H1 (cell line): Measurements from ENCODE around the gene UCMA. TPM values are rescaled to one million over a fixed set of nuclear protein-coding genes. Genes with fewer than 3 reads are reported as not detected.

Experiments
- CTCF ChIA-PET: fragments of 300-600 bp; sonication (Branson Sonifier 250); formaldehyde crosslinking; loops from one replicate; lab custom pipeline; 2021; ENCODE audit not compliant: partially characterized antibody; lab: Charles Lee
- POLR2A ChIA-PET: fragments of 300-600 bp; sonication (Branson Sonifier 250); formaldehyde crosslinking; loops from one replicate; lab custom pipeline; 2021; ENCODE audit warnings: inconsistent platforms; ENCODE audit not compliant: partially characterized antibody; lab: Charles Lee
- DNase-seq, 2 experiments: peaks; one replicate each; pipeline versions ENCODE4 v3.0.0 to v3.0.0-alpha.2; 2010 to 2022; ENCODE audit warnings: low spot score in 2 of 2, low read depth in 1 of 2, mixed read lengths in 1 of 2
- FAIRE-seq: peaks from 2 replicates; lab custom pipeline; 2011; peaks lifted over from hg19 to GRCh38; lab: Jason Lieb, UNC
- H2AFZ ChIP-seq: 2 replicates; pipeline ENCODE4 v1.8.1; 2012; ENCODE audit warnings: low read length, inconsistent platforms
- H2AK5ac ChIP-seq: 2 replicates; pipeline ENCODE4 v1.6.1; 2013; ENCODE audit warnings: low read depth, low read length
- H2BK120ac ChIP-seq: replicated peaks from 2 replicates; pipeline ENCODE3; 2013; ENCODE audit warnings: low read depth, low read length, inconsistent platforms
- H2BK12ac ChIP-seq: 2 replicates; pipeline ENCODE4 v1.6.1; 2013; ENCODE audit warnings: low read depth, low read length
- H2BK15ac ChIP-seq: 2 replicates; pipeline ENCODE4 v1.6.1; 2013; ENCODE audit warnings: low read length
- H2BK20ac ChIP-seq: 2 replicates; pipeline ENCODE4 v1.6.1; 2013; ENCODE audit warnings: low read length
- H2BK5ac ChIP-seq: 2 replicates; pipeline ENCODE4 v1.6.1; 2013; ENCODE audit warnings: low read depth, low read length
- H3K14ac ChIP-seq: 2 replicates; pipeline ENCODE4 v1.6.1; 2013; ENCODE audit warnings: inconsistent platforms; ENCODE audit not compliant: insufficient read length
- H3K18ac ChIP-seq: 2 replicates; pipeline ENCODE4 v1.6.1; 2013; ENCODE audit warnings: low read length; ENCODE audit errors: extremely low read depth
- H3K23ac ChIP-seq: 2 replicates; pipeline ENCODE4 v1.6.1; 2013; ENCODE audit warnings: inconsistent platforms; ENCODE audit not compliant: insufficient read length
- H3K23me2 ChIP-seq: 2 replicates; pipeline ENCODE4 v1.6.1; 2013; ENCODE audit warnings: low read depth, low read length
- H3K27ac ChIP-seq: 2 replicates; pipeline ENCODE4 v1.6.1; 2011; ENCODE audit warnings: low read depth, low read length, inconsistent platforms
- H3K27me3 ChIP-seq, 4 experiments: replicated peaks in 1 of 4; 1 replicate in 1 of 4; 2 replicates in 3 of 4; pipeline versions ENCODE4 v1.6.1 to v1.8.1; 2011 to 2013; ENCODE audit warnings: low read length in 3 of 4, mild to moderate bottlenecking in 3 of 4, inconsistent platforms in 2 of 4, mixed read lengths in 2 of 4, moderate library complexity in 1 of 4; ENCODE audit not compliant: control insufficient read depth in 3 of 4, insufficient read depth in 3 of 4; ENCODE audit errors: extremely low read depth in 1 of 4
- H3K36me3 ChIP-seq, 4 experiments: 2 replicates each; pipeline versions ENCODE4 v1.6.1 to v1.8.1; 2011 to 2013; ENCODE audit warnings: mild to moderate bottlenecking in 4 of 4, low read length in 3 of 4, moderate library complexity in 2 of 4, control low read depth in 1 of 4, inconsistent platforms in 1 of 4; ENCODE audit not compliant: insufficient read depth in 4 of 4, control insufficient read depth in 2 of 4
- H3K4ac ChIP-seq: replicated peaks from 2 replicates; pipeline ENCODE3; 2013; ENCODE audit warnings: low read length, low read depth, mixed read lengths, inconsistent platforms; ENCODE audit not compliant: insufficient read length
- H3K4me1 ChIP-seq, 4 experiments: replicated peaks in 1 of 4; 1 replicate in 1 of 4; 2 replicates in 3 of 4; pipeline versions ENCODE4 v1.6.1 to v1.8.1; 2011 to 2013; ENCODE audit warnings: low read length in 3 of 4, inconsistent platforms in 2 of 4, mixed read lengths in 1 of 4; ENCODE audit not compliant: insufficient read depth in 4 of 4, control insufficient read depth in 3 of 4
- H3K4me2 ChIP-seq, 2 experiments: 2 replicates each; pipeline versions ENCODE4 v1.6.1 to v1.8.1; 2011 to 2013; ENCODE audit warnings: low read depth in 2 of 2, low read length in 2 of 2, control low read depth in 1 of 2, inconsistent platforms in 1 of 2, mild to moderate bottlenecking in 1 of 2; ENCODE audit not compliant: insufficient read depth in 1 of 2
- H3K4me3 ChIP-seq, 4 experiments: fragments of 200-600, 300-600 bp in 1 of 4; sonication (generic), shearing (Covaris generic), sonication (Bioruptor Twin) in 1 of 4; 2 replicates each; pipeline versions ENCODE4 v1.5.1 to v1.8.1; 2011 to 2016; ENCODE audit warnings: low read length in 4 of 4, low read depth in 3 of 4, control low read depth in 2 of 4, inconsistent platforms in 2 of 4, mild to moderate bottlenecking in 2 of 4, mixed read lengths in 1 of 4, moderate library complexity in 1 of 4; ENCODE audit not compliant: insufficient read depth in 2 of 4; ENCODE audit errors: extremely low read depth in 1 of 4
- H3K56ac ChIP-seq: replicated peaks from 2 replicates; pipeline ENCODE3; 2013; ENCODE audit warnings: low read depth, mild to moderate bottlenecking, mixed read lengths, low read length, inconsistent platforms; ENCODE audit not compliant: insufficient read length
- H3K79me1 ChIP-seq: 2 replicates; pipeline ENCODE4 v1.6.1; 2013; ENCODE audit warnings: low read depth, low read length, control low read depth
- H3K79me2 ChIP-seq, 2 experiments: 2 replicates each; pipeline versions ENCODE4 v1.6.1 to v1.8.1; 2012 to 2013; ENCODE audit warnings: low read length in 2 of 2, mild to moderate bottlenecking in 2 of 2, inconsistent platforms in 1 of 2; ENCODE audit not compliant: insufficient read depth in 2 of 2, control insufficient read depth in 1 of 2
- H3K9ac ChIP-seq, 4 experiments: replicated peaks in 1 of 4; 1 replicate in 1 of 4; 2 replicates in 3 of 4; pipeline versions ENCODE4 v1.6.1 to v1.8.1; 2011 to 2013; ENCODE audit warnings: low read depth in 3 of 4, low read length in 3 of 4, control low read depth in 2 of 4, mild to moderate bottlenecking in 2 of 4, moderate library complexity in 2 of 4, inconsistent platforms in 1 of 4; ENCODE audit errors: extremely low read depth in 1 of 4
- H3K9me3 ChIP-seq, 2 experiments: 2 replicates each; pipeline versions ENCODE4 v1.6.1 to v1.8.1; 2012 to 2013; ENCODE audit warnings: mild to moderate bottlenecking in 2 of 2, moderate library complexity in 2 of 2, control low read depth in 1 of 2, inconsistent platforms in 1 of 2, low read depth in 1 of 2, low read length in 1 of 2, mixed read lengths in 1 of 2; ENCODE audit not compliant: insufficient read depth in 2 of 2
- H4K20me1 ChIP-seq, 2 experiments: replicated peaks in 1 of 2; 2 replicates each; pipeline versions ENCODE3 to v1.8.1; 2011 to 2013; ENCODE audit warnings: inconsistent platforms in 2 of 2, low read length in 2 of 2, mild to moderate bottlenecking in 1 of 2; ENCODE audit not compliant: insufficient read depth in 2 of 2, control insufficient read depth in 1 of 2
- H4K5ac ChIP-seq: 2 replicates; pipeline ENCODE4 v1.6.1; 2013; ENCODE audit warnings: low read length, low read depth, mixed read lengths, inconsistent platforms; ENCODE audit not compliant: insufficient read length
- H4K8ac ChIP-seq: 2 replicates; pipeline ENCODE4 v1.8.0; 2013; ENCODE audit warnings: mild to moderate bottlenecking, moderate library complexity, low read length, inconsistent platforms; ENCODE audit not compliant: insufficient read depth; ENCODE audit errors: extremely low read depth
- H4K91ac ChIP-seq: replicated peaks from 2 replicates; pipeline ENCODE3; 2013; ENCODE audit warnings: low read length, mixed read lengths, inconsistent platforms; ENCODE audit not compliant: insufficient read length
- ATF3 ChIP-seq: IDR thresholded peaks from 2 replicates; pipeline ENCODE4 v1.6.1; 2011; ENCODE audit warnings: low read depth, mild to moderate bottlenecking, low read length; ENCODE audit not compliant: insufficient read depth
- BCL11A ChIP-seq, 2 experiments: IDR thresholded peaks; one replicate each; pipeline ENCODE4 v1.6.1; 2011; ENCODE audit warnings: low read depth in 2 of 2, low read length in 2 of 2, mild to moderate bottlenecking in 2 of 2
- HDAC2 ChIP-seq, 2 experiments: fragments of 300-600 bp in 1 of 2; sonication (generic) in 1 of 2; IDR thresholded peaks; 2 replicates each; pipeline ENCODE4 v1.6.1; 2011 to 2012; ENCODE audit warnings: low read depth in 2 of 2, low read length in 2 of 2, mild to moderate bottlenecking in 2 of 2, moderate library complexity in 2 of 2, borderline replicate concordance in 1 of 2, inconsistent platforms in 1 of 2
- KDM5A ChIP-seq: fragments of 200-600 bp; IDR thresholded peaks from 2 replicates; pipeline ENCODE4 v1.7.1; 2012; ENCODE audit warnings: mild to moderate bottlenecking, low read length, inconsistent platforms, mixed read lengths
- POU5F1 ChIP-seq: IDR thresholded peaks from 2 replicates; pipeline ENCODE4 v1.6.1; 2011; ENCODE audit warnings: low read depth, mild to moderate bottlenecking, low read length, moderate library complexity
- RNF2 ChIP-seq: fragments of 200-900, 300-1000 bp; sonication (generic); IDR thresholded peaks from 2 replicates; pipeline ENCODE4 v1.7.1; 2016; ENCODE audit warnings: borderline replicate concordance, low read depth, mild to moderate bottlenecking, antibody characterized with exemption, low read length; ENCODE audit not compliant: poor library complexity, severe bottlenecking; ENCODE audit errors: missing control alignments
- SP2 ChIP-seq: IDR thresholded peaks from 2 replicates; pipeline ENCODE4 v1.6.1; 2012; ENCODE audit warnings: mild to moderate bottlenecking, low read length, inconsistent platforms
- SRF ChIP-seq: IDR thresholded peaks from 2 replicates; pipeline ENCODE4 v1.6.1; 2011; ENCODE audit warnings: mild to moderate bottlenecking, low read depth, low read length, moderate library complexity
- TAF7 ChIP-seq: optimal IDR thresholded peaks from 2 replicates; pipeline ENCODE3; 2011; ENCODE audit warnings: low read depth, mild to moderate bottlenecking, inconsistent platforms, low read length, moderate library complexity, borderline replicate concordance
- TCF12 ChIP-seq: IDR thresholded peaks from 2 replicates; pipeline ENCODE4 v1.6.1; 2011; ENCODE audit warnings: low read depth, mild to moderate bottlenecking, low read length
- WGBS, 2 experiments: shearing (Covaris generic) in 1 of 2; methylation state at CpG; one replicate each; pipeline versions ENCODE4 v1.1.6 to v1.1.7; 2013 to 2015; ENCODE audit warnings: low lambda C conversion rate in 2 of 2, mixed read lengths in 2 of 2, inconsistent platforms in 1 of 2, low coverage in 1 of 2, missing lambda C conversion rate in 1 of 2; ENCODE audit not compliant: insufficient replicate concordance in 2 of 2, insufficient coverage in 1 of 2, insufficient read length in 1 of 2; ENCODE audit errors: extremely low coverage in 1 of 2, missing lambda C conversion rate in 1 of 2; 5-methylcytosine and 5-hydroxymethylcytosine counted together
- polyA plus RNA-seq, 7 experiments: library from polyadenylated mRNA; depleted of rRNA in 3 of 7; stranded (reverse) in 5 of 7; unstranded in 2 of 7; fragments of >200 nt in 5 of 7; fragments of 200-250 nt in 2 of 7; gene quantifications; 1 replicate in 5 of 7; 2 replicates in 1 of 7; 4 replicates in 1 of 7; pipeline versions ENCODE4 v1.2.1 to v1.2.3, GENCODE V29; 2011 to 2013; ENCODE audit warnings: missing spikeins in 2 of 7, mixed read lengths in 2 of 7
- total RNA-seq: library from RNA; stranded (reverse); fragmentation: NEBNext Ultra II Directional; extraction: Animal tissue kit (Norgen Biotek cat#: 25700); gene quantifications from 2 replicates; pipeline ENCODE4 v1.2.1, GENCODE V29; 2021

UCMA gene
- total and polyA plus RNA-seq, 2 of the 8 experiments (the other 6 are each of a cell fraction or from before 2014, with no cell fraction given), result 1.2 to 4.6 TPM

- FAIRE-seq, result no peak
- no peak overlapping the region for H3K4me2 ChIP-seq
- H3K79me2 ChIP-seq, result no peaks in the 10 kb centered on the region
- H4K91ac ChIP-seq, result no peak overlapping the region
- H3K27ac ChIP-seq, result no peak overlapping the region
- no peak overlapping the region for H4K5ac ChIP-seq
- H2BK15ac ChIP-seq, result no peak overlapping the region
- H4K20me1 ChIP-seq, result peaks cover 2 to 3% of the 10 kb centered on the region in 2 experiments
- CTCF ChIA-PET, result interaction anchor here (1.5 to 1.8 kb wide), 2 partner anchors 12 to 24 kb away, joined by 4 to 5 read pairs; no protein-coding TSS in a partner anchor
- H2BK20ac ChIP-seq, result no peak overlapping the region
- H3K4me1 ChIP-seq, result no peaks in the 10 kb centered on the region
- no peaks in the 10 kb centered on the region; the same call in 1 of the 2 replicates for H3K79me1 ChIP-seq
- H2BK12ac ChIP-seq, result no peak overlapping the region
- H3K14ac ChIP-seq, result no peak overlapping the region
- no peaks in the 10 kb centered on the region for H3K23me2 ChIP-seq
- no peak overlapping the region for H4K8ac ChIP-seq
- POLR2A ChIA-PET, result interaction anchor here (1.2 to 1.4 kb wide), 2 partner anchors 11 kb away, joined by 3 to 5 read pairs; no protein-coding TSS in a partner anchor
- no peak overlapping the region for H2AFZ ChIP-seq
- no peaks in the 10 kb centered on the region for H3K27me3 ChIP-seq
- no peaks in the 10 kb centered on the region for H3K9me3 ChIP-seq
- H2AK5ac ChIP-seq, result no peak overlapping the region
- H3K23ac ChIP-seq, result no peak overlapping the region
- no peak overlapping the region for H3K56ac ChIP-seq
- WGBS, 2 experiments, result 86% methylated on average over 1 of the region's 1 CpG; no CpG with 5 or more reads in 1 of the 2 experiments
- H2BK120ac ChIP-seq, result no peak overlapping the region
- H3K4ac ChIP-seq, result no peak overlapping the region
- H3K4me3 ChIP-seq, result no peak overlapping the region
- no peak overlapping the region for H3K9ac ChIP-seq
- H2BK5ac ChIP-seq, result no peak overlapping the region
- H3K36me3 ChIP-seq, result peaks cover 40 to 92% (median 75%) of the 10 kb centered on the region in 4 experiments
- DNase-seq, result no peak
- no peak overlapping the region for H3K18ac ChIP-seq
- no peak for TF ChIP-seq BCL11A (IDR thresholded peaks at IDR 0.05; ENCODE audit: low read depth in 2 of 2, low read length in 2 of 2)
- TF ChIP-seq RNF2, result no peak
- no peak for TF ChIP-seq KDM5A
- no peak for TF ChIP-seq TAF7
- no peak for TF ChIP-seq SP2
- no peak for TF ChIP-seq HDAC2 (IDR thresholded peaks at IDR 0.05; ENCODE audit: borderline replicate concordance in 1 of 2, low read depth in 2 of 2, low read length in 2 of 2)
- TF ChIP-seq ATF3, result no peak
- no peak for TF ChIP-seq POU5F1
- TF ChIP-seq SRF, result no peak
- no peak for TF ChIP-seq TCF12
Measured at GRCh38 chr10:13182424-13182823, 51.8 kb downstream of the UCMA start.
